22Rv1 (cell line): Measurements from ENCODE around the gene HOXA9.

Experiments used
- ZFX ChIP-seq: fragments of 450-650 bp; IDR thresholded peaks from 2 replicates; pipeline ENCODE4 v1.6.1; 2017; ENCODE audit warnings: antibody characterized with exemption, borderline replicate concordance
- TF ChIP-seq, protein P1 (sequence below): fragments of 450-650 bp; IDR thresholded peaks from 2 replicates; pipeline ENCODE4 v1.5.1; 2017; ENCODE audit warnings: mild to moderate bottlenecking

DNA sequence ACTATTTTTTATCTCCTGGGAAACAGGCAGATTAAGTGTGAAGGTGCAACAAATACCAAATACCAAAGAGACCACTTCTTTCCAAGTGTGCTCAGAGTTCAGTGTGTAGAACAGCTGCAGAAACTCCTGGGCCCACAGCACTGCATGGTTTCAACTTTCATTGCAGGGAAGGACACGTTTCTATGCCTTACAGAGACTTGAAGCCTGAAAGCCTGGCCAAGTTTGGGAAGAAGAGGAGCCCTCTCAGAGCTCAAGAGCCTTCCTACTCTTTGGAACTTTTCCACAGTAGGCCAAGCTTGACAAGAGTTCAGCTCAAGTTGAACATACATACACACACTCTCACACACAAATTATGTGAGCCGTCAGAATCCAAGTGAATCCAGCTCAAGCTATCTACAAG lies 37.3 kb downstream of the HOXA9 start:
- TF ChIP-seq, protein P1, sequence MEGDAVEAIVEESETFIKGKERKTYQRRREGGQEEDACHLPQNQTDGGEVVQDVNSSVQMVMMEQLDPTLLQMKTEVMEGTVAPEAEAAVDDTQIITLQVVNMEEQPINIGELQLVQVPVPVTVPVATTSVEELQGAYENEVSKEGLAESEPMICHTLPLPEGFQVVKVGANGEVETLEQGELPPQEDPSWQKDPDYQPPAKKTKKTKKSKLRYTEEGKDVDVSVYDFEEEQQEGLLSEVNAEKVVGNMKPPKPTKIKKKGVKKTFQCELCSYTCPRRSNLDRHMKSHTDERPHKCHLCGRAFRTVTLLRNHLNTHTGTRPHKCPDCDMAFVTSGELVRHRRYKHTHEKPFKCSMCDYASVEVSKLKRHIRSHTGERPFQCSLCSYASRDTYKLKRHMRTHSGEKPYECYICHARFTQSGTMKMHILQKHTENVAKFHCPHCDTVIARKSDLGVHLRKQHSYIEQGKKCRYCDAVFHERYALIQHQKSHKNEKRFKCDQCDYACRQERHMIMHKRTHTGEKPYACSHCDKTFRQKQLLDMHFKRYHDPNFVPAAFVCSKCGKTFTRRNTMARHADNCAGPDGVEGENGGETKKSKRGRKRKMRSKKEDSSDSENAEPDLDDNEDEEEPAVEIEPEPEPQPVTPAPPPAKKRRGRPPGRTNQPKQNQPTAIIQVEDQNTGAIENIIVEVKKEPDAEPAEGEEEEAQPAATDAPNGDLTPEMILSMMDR: no peak
- no peak for TF ChIP-seq ZFX
